GM19372 (cell line): ENCODE results near the gene SLC1A1.
"Not testable (repeated sequence)": the region's sequence is repeated elsewhere in the genome, so short reads cannot be mapped to it uniquely, and the experiment has no call there.

ENCODE experiments used
- ATAC-seq: cut with Tn5 transposase; IDR thresholded peaks from one replicate; pipeline ENCODE4 v1.9.1; 2021; ENCODE audit warnings: mild to moderate bottlenecking, low read depth, moderate library complexity; ENCODE audit not compliant: unreplicated experiment

SLC1A1 gene

GRCh38 chr9:4538621-4539020 lies 48.4 kb downstream of the SLC1A1 start:
- no peak for ATAC-seq

- no peak for ATAC-seq
Observed at GRCh38 chr9:4540425-4540824, 50.2 kb downstream of the SLC1A1 start.

GRCh38 chr9:4541281-4541680 lies 51.0 kb downstream of the SLC1A1 start:
- ATAC-seq, result no peak

- ATAC-seq, result no peak
Observed at GRCh38 chr9:4541856-4542255, 51.6 kb downstream of the SLC1A1 start.

- ATAC-seq, result not testable (repeated sequence)
Observed at GRCh38 chr9:4544714-4545113, 54.4 kb downstream of the SLC1A1 start.

GRCh38 chr9:4547016-4547415 lies 56.7 kb downstream of the SLC1A1 start:
- ATAC-seq, result no peak

- ATAC-seq, result no peak
Observed at GRCh38 chr9:4548811-4549725, 58.8 kb downstream of the SLC1A1 start.

- ATAC-seq, result no peak
Observed at GRCh38 chr9:4549751-4550295, 59.6 kb downstream of the SLC1A1 start.

- ATAC-seq, result no peak
Observed at GRCh38 chr9:4550777-4551484, 60.7 kb downstream of the SLC1A1 start.

- no peak for ATAC-seq
Observed at GRCh38 chr9:4553951-4554381, 63.7 kb downstream of the SLC1A1 start.

- ATAC-seq, result no peak
Observed at GRCh38 chr9:4555236-4555635, 65.0 kb downstream of the SLC1A1 start.

- no peak for ATAC-seq
Observed at GRCh38 chr9:4558371-4558998, 68.2 kb downstream of the SLC1A1 start.

- peak; percentile 85 for ATAC-seq
Observed at GRCh38 chr9:4559261-4560182, 69.3 kb downstream of the SLC1A1 start.

- ATAC-seq, result no peak
Observed at GRCh38 chr9:4563105-4563504, 72.8 kb downstream of the SLC1A1 start.

- ATAC-seq, result no peak
Observed at GRCh38 chr9:4566806-4567205, 76.5 kb downstream of the SLC1A1 start.

GRCh38 chr9:4567601-4568000 lies 77.3 kb downstream of the SLC1A1 start:
- no peak for ATAC-seq

GRCh38 chr9:4569101-4569500 lies 78.8 kb downstream of the SLC1A1 start:
- ATAC-seq, result no peak

GRCh38 chr9:4572184-4572826 lies 82.0 kb downstream of the SLC1A1 start:
- ATAC-seq, result no peak

- no peak for ATAC-seq
Observed at GRCh38 chr9:4573176-4573575, 82.9 kb downstream of the SLC1A1 start.
